GM04503 (cell line): ENCODE results near the gene PIGS.
A peak's percentile ranks its signal among the peaks of the same experiment; 100 is the strongest.
"Not testable (repeated sequence)": the region's sequence is repeated elsewhere in the genome, so short reads cannot be mapped to it uniquely, and the experiment has no call there.

Experiments
- DNase-seq: peaks from one replicate; pipeline ENCODE4 v3.0.0-alpha.2; 2012; ENCODE audit warnings: low read depth

Gene PIGS

DNA sequence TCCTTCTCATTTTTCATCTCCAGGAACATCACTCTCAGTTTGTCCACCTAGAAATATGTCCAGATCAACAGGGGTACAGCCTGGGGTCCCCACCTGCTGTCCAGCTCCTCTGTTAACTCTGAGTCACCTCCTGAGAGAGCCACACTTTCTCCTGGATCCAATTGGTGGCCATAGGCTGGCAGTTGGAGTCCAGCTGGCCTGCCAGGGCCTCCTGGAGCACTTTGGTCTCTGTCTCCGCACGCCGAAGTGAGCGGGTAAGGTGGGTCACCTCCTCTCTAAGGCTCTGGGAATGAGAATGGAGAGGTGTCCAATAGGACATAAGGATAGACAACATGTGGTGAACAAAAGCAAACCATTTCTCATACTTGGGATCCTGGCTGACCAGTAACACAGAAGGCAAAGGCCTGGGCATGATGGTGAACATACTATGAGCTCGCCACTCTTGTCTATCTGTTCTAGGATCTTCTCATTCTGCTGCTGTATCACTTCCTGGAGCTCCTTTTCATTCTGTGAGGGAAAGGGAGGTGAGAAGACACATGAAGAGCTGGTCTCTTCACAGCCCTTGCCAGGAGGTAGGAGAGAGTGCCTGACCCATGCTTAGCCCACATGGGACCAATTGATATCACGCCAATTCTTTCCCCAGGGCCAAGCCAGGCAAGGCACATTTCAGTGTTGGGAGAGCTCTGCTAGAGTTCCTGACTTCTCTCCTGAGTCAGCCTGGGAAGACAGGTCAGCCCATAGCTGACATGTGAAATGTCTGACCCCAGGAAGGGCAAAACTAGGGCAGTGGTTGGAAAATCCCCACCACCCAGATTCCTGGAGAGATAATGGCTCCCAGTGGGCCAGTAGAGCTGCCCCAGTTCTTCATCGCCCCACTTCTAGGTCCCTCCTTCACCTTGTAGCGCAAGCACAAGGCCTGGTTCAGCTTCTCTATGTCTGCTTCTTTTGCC, 7.2 kb upstream of the PIGS start:
- no peak for DNase-seq

DNA sequence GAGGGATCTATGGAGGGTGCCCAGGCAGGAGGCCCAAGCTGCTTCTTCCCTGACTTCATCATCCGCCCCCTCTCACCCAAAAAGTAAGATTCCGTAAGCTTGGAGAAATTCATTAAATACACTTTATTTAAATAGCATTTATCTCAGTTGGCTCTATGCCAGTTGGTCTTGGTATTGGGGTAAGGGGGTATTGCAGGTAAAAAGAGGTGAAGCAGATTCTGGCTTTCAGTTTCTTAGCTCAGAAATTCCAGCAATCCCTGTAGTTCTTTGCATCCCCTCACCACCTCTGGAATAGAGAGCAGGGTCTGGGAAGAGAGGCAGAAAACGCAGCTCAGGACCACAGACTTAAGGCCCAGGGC, 6.1 kb upstream of the PIGS start:
- no peak for DNase-seq

DNA sequence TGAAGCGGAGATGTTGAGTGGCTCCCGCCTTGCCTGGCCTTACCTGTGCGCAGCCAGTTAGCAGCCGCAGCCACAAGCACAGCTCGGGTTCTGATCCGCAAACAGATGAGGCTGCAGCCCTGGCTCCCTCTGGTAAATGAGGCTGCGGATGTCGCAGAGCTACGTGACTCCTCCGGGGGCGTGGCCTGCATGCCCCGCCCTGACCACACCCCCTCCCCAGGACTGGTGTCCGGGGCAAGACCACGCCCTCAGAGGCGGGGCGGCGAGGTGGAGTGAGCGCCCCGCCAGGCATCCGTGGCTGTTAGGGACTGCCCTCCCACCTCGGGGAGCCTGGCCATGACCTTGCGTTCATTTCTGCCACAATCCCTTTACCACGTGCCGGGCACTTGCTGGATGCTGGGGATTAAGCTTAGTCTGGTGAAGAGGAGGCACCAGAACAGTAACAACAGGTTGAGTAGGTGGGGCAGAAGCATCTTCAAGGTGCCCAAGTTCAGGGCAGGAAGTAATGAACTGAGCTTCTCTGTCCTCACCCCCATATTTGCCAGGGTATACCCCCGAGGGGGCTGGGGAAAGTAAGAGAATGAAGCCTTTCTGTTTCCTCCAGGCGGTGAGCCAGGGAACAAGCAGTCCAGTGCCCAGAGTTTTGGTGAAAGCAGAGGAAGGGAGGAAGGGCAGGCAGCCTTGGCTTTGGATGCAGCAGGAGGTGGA, 5.6 kb upstream of the PIGS start, which contains the start of gene ALDOC:
TSS of gene ALDOC (minus strand) at position 138 of the 708 bp plus-strand sequence. CDS start 1,363 bp downstream, outside the sequence.
- DNase-seq, result peak; percentile 39

DNA sequence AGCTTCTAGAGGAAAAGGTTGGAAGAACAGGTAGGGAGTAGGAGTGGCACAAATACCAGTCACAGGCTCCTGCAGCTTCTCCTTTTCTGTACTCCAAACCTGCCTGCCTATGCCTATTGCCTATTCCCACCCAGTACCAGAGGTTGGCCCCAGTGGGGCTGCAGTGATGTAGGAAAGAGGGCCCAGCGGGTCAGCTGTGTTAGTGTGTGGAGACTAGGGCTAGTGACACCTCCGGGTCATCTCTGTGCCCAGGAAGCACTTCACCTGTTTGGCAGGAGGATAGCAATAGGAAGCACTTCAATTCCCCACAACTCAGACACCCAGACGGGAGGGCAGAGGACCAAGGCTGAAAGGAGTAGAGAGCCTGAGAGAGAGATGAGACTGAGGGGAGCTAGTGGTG, 4.7 kb upstream of the PIGS start:
- not testable (repeated sequence) for DNase-seq

DNA sequence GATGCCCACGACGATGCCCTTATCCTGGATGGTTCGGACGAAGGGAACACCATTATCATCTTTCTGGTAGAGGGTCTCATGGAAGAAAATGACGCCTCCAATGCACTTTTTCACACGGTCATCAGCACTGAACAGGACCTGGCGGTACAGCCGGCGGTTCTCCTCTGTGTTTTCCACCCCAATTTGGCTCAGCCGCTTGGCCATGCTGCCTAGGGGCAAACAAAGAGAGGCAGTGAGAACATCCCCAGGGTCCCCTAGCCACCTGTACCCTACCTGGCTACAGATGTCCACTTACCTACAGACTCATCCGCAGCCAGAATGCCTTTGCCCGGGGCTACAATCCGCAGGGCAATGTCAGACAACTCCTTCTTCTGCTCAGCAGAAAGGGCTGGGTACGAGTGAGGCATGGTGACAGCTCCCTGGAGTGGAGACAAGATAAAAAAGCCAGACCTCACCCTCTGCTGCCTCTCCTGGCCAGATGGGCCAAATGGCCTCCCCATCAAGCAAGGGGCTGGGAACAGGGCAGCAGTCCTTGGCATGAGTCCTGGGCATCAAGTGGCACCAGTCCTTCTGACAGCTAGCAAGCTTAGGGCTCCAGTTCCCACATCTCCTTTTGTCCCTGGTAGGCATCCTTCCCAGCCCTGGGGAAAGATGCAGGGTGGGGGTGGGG, 3.9 kb upstream of the PIGS start:
- no peak for DNase-seq

DNA sequence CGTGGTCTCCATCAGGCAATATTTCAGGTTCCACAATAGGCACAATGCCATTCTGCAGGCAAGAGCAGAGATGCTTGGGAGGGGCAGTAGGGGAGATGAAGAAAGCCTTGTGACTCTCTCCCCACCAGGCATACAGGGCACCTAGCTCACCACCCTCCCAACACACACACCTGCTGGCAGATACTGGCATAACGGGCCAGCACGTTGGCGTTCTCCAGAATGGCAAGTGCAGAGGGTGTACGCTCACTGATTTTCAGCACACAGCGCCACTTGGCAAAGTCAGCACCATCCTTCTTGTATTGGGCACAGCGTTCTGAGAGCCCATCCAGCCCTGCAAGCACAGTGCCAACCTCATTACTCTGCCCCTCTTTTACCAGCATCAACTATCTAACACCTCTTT, 3.2 kb upstream of the PIGS start:
- no peak for DNase-seq

DNA sequence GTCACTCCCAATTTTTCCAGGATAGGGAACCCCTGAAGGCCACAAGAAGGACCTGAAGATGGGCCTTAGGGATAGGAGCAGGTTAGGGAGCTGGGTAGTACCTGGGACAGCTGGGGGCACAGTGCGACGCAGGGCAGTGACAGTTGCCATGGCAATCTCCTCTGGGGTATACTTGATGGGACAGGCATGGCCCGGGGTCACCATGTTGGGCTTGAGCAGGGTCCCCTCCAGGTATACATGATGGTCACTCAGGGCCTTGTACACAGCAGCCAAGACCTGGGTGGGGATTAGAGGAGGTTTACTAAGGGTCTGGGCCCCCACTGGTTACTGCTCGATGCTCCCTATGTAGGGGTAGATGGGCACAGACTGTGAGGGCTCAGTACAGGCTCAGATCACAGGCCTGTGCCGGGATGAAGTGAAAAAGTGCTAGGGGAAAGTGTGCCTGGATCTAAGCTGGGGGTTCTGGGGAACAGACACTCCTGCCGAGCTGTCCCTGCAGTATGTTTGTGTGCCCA, 2.7 kb upstream of the PIGS start:
- no peak for DNase-seq

DNA sequence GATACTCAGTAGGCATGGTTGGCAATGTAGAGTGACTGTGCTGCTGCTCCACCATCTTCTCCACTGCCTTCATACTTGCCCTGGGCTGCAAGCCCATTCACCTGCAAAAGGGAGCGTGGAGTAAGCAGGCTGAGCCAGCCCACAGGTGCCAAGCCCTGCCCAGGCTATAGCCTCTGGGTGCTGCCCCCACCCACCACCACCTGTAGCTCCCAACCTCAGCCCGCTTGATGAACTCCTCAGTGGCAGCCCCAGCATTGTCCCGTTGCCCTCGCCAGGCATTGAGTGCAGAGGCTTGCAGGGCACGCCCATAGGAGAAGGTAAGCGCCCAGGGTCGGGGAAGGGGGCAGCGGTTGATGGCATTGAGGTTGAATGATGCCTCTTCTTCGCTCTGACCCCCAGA, 2.2 kb upstream of the PIGS start:
- no peak for DNase-seq

DNA sequence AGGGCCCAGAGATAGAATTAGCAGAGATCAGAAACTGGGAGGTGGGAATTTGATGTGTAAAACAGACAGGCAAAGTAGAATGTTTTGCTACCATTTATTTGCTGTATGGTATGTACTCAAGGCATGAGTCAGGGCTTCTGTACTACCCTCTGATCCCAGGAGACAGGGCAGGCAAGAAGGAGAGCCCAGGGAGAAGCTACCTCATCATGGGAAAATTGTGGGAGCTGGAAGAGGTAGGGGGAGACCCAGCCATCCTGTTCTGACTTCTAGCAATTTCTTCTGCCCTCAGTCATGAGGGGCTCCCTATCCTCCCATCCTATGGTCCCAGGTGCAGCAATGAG, 1.7 kb upstream of the PIGS start:
- DNase-seq, result no peak

DNA sequence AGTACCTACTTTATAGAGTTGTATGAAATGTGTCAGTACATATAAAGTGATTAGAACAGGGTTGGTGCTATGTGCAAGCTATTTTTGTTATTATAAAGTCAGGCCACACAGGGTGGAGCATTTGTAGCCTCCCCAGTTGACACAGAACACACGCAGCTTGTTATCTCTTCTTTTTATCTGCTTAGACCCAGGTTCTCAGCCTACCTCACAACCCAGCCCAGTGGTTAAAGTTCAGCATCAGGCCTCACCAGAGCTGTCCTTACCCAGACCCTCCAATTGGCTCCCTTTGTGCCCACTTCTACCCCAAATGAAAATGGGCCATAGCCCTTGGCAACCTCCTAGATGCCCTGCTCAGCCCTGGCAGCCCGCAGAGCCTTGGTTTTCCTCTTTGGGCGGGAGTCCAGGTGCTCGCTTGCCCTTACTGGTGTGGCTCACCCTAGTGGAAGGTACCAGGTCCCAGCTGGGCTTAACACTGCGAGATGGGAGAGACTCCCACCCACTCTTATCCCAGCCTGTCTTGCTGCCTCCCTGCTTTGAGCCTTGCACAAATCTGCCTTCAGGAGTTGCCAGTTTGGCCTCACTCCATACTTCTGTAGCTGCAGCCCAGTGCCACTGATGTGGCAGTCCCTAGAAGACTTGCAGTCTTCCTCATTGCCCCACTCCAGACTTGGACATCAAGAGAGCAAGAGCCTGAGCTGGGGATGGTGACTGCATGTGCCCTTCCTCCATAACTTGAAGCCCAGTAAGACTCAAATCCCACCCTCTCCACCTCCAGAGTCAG, 1.1 kb upstream of the PIGS start:
- no peak for DNase-seq

DNA sequence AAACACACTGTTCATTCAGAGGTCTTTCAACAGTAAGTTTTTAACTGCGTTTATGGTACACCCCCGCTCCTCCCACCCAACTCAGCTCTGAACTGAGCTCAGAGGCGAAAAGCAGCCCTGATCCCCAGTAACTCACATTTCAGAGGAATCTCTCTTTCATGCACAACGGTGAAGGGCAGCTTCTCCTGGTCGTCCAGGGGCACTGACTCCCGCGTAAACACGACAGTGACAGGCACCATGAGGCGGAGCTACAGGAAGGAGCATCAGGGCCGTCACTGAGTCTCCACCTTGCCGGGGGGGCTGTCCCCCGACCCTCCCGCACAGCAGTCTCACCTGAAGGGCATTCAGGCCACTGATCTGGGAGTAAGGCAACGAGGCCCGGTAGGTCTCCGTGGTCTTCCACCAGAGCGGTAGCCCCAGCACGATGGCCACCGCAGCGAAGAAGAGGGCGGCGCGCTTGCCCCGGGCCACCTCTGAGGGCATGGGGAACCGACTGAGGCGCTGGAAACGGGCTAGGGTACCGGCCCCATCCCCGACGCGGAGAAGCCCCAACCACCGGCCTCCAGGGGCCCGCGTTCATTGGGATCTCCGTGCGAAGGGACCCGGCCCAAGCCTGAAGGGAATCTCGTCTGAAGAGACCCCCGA, 486 bp downstream of the PIGS start:
- DNase-seq, result no peak

DNA sequence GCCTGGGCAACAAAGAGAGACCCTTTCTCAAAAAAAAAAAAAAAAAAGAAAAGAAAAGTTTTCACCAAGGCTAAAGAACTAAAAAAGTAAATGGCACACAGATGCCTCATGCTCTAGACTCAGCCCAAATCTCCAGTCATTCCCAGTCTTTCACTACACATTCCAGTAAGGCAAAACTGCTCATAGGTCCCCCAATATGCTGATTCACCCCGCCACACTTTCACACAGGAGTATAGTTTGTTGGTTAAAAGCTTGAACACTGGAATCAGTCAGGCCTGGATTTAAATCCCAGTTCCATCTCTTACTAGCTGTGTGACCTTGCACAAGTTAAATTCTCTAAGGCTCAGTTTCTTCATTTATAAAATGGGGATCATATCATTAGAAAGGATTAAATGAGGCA, 1.9 kb downstream of the PIGS start:
- no peak for DNase-seq

DNA sequence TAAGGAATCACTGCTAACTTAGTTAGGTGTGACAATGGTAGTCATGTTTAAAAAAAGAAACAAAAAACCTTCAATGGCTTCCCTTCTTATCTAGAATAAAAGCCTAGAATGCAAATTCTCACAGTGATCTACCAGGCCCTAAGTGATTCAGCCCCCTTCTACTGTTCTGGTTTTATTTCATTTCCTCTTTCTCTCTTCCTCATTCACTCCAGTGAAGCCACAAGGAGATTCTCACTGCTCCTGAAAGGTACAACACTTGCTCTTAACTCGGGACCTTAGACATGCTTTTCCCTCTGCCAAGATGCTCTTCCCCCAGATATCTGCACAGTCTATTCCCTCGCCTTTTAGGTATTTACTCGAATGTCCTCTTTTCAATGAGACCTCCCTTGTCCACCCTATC, 3.7 kb downstream of the PIGS start:
- DNase-seq, result no peak

DNA sequence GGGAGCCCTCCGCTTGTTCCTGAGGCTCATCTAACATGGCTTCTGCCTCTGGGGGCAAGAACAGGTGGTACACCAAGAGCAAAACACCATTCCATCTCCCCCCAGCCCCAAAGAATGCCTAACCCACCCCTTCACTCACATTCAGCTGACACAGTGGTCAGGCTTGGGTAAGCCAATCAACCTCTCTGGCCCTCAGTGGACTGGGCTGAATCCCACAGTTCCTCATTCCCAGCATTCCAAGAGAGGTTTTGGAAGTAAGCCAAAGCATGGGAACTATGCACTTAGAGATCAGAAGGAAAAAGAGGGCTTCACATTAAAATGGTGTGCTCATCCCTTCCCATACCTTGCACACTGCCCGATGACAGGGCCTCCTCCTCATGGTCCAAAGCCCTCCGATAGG, 7.8 kb downstream of the PIGS start:
- peak; percentile 27 for DNase-seq

DNA sequence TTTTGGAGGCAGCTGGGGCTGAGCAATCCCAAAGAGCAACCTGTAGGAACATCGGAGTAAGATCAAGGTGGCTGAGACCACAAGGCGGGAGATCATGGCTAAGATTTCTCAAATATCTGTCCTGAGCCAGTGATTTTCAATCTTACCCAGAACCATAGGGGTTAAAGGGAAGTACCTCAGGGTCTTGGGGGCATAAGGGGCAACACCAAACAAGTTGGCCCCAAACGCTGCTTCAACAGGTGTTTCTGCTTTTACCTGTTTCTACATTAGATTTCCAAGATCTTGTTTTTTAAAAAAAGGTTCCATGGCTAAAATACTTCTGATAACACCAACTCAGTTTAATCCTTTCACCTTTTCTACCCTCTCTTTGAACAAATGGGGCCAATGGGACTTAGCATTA, 16.3 kb downstream of the PIGS start:
- DNase-seq, result no peak

DNA sequence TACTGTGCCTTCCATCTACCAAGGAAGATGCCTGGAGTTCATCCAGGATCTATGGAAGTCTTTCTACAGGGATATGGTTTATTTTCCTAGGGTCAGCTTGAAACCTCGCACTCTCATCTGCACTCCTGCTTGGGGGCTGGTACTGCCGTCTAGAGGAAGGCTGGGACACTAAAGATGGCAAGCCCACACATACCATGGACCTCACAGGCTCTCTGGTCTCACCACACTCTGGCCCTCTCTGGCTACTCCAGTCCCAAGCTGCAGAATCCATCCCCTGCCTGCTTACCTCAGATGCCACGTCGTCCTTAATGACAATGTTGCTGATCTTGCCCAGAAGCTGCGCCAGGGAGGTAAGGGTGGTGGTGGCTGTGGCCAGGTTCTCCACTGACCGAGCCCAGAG, 16.8 kb downstream of the PIGS start:
- no peak for DNase-seq

DNA sequence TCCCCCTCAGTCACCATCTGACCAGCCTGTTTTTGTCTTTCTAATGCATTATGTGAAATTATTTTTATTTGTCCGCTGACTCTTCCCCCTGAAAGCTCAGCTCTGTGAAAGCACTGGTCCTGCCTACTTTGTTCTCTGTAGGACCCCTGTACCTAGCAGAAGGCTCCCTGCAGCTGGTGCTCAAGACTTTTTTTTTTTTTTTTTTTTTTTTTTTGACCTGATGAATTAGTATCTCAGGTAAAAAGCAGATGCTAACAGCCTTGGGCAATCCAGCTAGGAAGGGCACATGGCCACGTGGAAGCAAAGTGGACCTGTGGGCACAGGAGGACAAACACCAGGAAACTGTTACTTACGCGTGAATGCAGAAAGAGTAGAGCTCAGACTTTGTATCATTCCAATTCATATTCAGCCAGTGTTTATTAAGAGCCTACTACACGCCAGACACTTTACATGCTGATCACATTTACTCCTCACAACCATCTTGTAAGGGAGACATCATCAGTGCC, 18.3 kb downstream of the PIGS start:
- no peak for DNase-seq

DNA sequence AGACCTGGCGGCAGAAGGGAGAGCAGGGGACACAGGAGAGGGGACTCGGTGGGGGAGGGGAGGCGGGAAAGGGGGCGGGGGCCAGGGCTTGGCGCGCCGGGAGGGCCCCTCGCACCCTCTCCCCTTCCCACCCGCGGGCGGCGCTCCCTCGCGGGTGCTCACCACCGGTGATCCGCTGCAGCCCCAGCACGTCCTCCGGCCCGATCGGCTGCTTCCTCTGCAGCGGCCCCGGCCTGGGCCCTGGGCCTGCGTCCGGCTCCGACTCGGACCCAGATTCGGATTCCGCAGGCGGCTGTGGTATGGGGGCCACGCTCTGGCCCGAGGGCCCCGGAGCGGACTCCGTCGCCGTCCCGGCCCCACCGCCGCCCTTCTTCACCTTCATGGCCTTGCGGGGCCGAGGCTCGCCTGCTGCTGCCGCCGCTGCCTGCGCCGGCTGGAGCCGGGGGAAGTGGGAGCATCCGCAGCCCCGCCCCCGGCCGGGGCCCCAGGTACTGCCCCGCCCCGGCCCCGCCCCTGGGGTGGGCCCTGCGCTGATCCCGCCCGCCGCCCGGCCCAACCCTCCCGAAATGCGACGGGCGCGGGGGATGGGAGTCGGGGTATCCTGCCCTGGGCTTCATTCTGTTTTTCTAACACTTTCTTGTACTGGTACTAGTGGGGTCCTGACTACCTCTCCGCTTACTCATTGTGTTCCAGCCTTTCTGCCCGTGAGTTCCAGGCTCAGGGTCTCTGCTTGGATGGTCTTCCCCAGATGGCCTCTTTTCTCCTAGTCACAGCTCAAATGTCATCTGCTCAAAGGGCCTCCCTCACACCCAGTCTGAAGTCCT, 18.9 kb downstream of the PIGS start, which contains the start of gene UNC119:
TSS of gene UNC119 (minus strand) at position 449 of the 824 bp plus-strand sequence. CDS start at position 382, 67 bp downstream.
- DNase-seq, result no peak

DNA sequence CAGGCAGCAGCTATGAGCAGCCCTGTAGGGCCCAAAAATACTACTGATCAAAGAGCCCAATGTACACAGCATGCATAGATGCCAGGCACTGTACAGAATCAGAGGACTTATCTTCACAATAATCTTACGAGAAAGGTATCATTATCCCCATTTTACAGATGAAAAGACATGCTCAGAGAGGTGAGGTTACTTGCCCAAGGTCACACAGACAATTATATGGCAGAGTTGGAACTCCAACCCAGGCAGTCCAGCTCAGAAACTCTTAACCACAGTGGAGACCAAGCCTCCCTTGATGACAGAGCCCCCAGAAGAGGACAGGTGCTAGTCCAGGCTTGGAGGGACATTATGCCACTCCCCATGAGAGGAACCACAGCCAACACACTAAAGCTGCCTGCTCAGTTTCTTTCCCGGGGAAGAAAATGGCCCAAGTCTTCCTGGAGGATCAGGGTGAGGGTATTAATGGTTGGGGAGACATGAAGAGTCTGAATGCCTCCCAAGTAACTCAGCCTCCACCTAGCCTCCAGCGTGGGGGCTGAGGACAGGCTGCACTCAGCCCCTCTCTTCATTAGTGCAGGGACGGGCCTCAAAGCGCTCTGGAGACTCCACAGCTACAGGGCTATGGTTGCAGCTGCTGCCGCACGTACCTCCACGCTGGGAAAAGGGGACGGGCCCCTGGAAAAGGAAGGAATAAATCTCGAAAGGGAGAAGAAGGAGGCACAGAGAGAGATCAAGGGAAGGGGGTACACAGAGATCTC, 19.7 kb downstream of the PIGS start:
- no peak for DNase-seq
